Heart left ventricle (tissue), 13 donors: Measurements from ENCODE around the gene DCUN1D5.

ENCODE experiments used
- POLR2A ChIP-seq, 2 donors: fragments of 450-650 bp; IDR thresholded peaks; one replicate each; pipeline ENCODE4 v1.6.1; 2017; ENCODE audit warnings: antibody characterized with exemption in 2 of 2, mild to moderate bottlenecking in 2 of 2, moderate library complexity in 2 of 2
- TF ChIP-seq, protein P1 (sequence below), 12 donors: fragments of 200-600 bp; sonication (generic) in 4 of 12; IDR thresholded peaks; one replicate each; pipeline versions ENCODE4 v1.5.0 to v1.8.0; 2018 to 2022; ENCODE audit warnings: antibody characterized with exemption in 12 of 12, mild to moderate bottlenecking in 5 of 12
- donor health status: ischemic (EF 13 %, LVEDD 7.1; RV severe dilation, severe dysfunction).
- donor health status: DM: no; HTN: yes; CAD: no.
- donor health status: DM: no; HTN: no; CAD: no.
- donor health status: ischemic (EF 25% LVEDD 6.9; RV normal size, moderate dysfunction).
- donor health status: ischemic (EF 25% LVEDD 5.7; RV mildly dilated, moderate dysfunction).
- donor health status: ischemic (EF 35%, LVEDD 5.7; RV mildly dilated, moderate dysfunction).
- donor health status: nonischemic (EF 11% LVEDD 7.7; RV severe dilation, severe dysfunction).
- donor health status: DM: yes; HTN: yes; CAD: no.
- donor health status: PGD.
- donor health status: ischemic (EF 29% LVEDD 5.4; RV normal size, mild dysfunction).
- donor health status: nonischemic (EF 23%, LVEDD 6.1; RV moderate dilation, normal function).

DNA sequence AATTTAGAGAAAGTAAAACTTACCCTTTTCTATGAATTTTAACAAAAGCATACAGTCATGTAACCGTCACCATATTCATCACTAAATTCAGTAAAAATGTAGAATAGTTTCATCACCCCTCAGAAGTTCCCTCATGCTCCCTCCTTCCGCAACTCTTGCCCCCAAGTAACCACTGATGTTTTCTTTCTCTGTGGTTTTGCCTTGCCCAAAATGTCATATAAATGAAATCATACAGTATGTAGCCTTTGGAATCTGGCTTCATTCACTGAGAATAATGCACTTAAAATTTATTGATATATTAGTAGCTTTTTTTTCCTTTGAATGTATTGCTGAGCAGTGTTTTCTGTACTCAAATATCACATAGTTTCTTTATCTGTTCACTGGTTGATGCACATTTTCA is 60.1 kb downstream of the DCUN1D5 start:
- TF ChIP-seq, protein P1, sequence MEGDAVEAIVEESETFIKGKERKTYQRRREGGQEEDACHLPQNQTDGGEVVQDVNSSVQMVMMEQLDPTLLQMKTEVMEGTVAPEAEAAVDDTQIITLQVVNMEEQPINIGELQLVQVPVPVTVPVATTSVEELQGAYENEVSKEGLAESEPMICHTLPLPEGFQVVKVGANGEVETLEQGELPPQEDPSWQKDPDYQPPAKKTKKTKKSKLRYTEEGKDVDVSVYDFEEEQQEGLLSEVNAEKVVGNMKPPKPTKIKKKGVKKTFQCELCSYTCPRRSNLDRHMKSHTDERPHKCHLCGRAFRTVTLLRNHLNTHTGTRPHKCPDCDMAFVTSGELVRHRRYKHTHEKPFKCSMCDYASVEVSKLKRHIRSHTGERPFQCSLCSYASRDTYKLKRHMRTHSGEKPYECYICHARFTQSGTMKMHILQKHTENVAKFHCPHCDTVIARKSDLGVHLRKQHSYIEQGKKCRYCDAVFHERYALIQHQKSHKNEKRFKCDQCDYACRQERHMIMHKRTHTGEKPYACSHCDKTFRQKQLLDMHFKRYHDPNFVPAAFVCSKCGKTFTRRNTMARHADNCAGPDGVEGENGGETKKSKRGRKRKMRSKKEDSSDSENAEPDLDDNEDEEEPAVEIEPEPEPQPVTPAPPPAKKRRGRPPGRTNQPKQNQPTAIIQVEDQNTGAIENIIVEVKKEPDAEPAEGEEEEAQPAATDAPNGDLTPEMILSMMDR (IDR thresholded peaks at IDR 0.05) = no peak
- no peak for TF ChIP-seq POLR2A (IDR thresholded peaks at IDR 0.05)
